GM19328 (cell line): ENCODE data around the gene MIPOL1.
"Not testable (repeated sequence)": the region's sequence is repeated elsewhere in the genome, so short reads cannot be mapped to it uniquely, and the experiment has no call there.

Source experiments
- ATAC-seq: cut with Tn5 transposase; IDR thresholded peaks from one replicate; pipeline ENCODE4 v1.9.1; 2021; ENCODE audit warnings: mild to moderate bottlenecking, moderate library complexity; ENCODE audit not compliant: unreplicated experiment

The MIPOL1 gene

DNA sequence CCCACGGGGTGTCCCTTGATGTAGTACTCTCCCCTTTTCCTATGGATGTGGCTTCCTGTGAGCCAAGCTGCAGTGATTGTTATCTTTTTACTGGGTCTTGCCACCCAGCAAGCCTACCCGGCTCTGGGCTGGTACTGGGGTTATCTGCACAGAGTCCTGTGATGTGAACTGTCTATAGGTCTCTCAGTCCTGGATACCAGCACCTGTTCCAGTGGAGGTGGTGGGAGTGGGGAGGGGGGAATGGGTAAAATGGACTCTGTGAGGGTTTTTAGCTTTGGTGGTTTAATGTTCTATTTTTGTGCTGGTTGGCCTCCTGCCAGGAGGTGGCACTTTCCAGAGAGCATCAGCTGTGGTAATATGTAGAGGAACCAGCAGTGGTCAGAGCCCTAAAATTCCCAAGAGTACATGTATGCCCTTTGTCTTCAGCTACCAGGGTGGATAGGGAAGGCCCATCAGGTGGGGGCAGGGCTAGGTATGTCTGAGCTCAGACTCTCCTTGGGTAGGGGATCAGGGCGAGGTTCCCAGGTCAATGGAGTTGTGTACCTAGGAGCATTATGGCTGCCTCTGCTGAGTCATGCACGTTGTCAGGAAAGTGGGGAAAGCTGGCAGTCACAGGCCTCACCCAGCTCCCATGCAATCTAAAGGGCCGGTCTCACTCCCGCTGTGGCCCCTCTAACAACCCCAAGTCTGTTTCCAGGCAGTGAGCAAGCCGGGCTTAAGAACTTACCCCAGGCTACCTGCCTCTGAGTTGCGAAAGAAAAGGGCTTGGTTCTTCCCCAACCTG, 199.6 kb downstream of the MIPOL1 start:
- not testable (repeated sequence) for ATAC-seq

DNA sequence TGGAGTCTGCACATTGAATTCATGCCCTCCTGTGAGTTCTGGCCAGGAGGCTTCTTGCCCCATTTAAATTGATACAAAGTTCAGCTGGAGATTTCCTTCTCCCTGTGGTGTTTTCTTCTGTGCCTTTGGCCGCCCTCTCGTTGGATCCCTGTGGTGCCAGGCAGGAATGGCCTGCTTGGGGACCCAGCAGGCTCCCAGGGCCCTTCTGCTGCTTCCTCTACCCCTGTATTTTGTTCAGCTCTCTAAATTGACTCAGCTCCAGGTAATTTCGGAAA, 200.1 kb downstream of the MIPOL1 start:
- no peak for ATAC-seq

DNA sequence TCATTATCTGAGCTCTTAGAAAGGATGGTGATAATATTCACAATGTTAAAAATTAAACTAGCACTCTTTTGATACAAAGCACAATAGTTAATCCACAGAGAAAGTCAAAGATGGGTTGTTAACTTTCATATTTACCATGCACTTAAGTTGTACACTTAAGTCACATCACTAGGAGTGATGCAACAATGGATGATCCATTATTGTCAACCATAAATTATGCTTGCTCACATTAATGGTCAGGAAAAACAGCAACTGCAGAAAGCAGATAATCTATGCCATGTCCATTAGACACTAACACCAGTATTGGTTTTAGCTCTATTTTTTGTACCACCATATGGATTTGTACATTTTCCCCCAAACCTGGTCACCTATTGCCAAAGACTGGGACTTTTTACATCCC, 201.8 kb downstream of the MIPOL1 start:
- ATAC-seq, result no peak

DNA sequence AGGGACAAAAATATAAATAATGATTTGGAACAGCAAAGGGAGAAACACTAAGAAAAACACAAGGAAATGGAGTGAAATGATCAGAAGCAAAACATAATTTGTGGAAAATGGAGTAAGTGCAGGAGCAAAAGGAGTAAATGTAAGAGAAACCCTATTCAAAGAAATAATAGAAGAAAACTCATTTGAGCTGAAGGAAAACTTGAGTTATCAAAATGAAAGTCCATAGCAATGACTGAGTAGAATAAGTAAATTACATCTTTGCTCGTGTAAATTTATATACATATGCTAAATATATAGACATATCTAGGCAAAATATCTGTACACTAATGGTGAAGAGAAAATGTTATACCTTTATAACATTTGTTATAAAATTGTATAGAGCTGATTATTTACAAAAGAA, 203.4 kb downstream of the MIPOL1 start:
- ATAC-seq, result no peak

DNA sequence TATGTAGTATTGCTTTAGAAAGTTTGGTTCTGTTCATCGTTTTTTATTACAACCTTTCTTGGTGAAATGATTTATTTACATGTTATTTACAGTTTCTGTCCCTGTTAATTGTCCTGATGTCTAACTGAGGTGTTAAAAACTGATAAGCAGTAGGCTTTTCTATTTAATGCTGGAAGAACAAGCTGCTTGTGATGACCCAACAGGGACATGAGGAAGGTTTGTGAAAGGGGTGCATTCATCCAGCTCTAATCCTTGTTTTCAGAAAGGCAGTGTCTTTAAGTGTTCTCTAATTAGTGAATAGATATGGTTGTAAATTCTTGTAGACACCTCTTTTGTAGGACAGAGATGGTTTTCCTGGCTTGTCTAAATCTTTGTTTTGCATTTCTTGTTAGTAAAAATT, 205.9 kb downstream of the MIPOL1 start:
- ATAC-seq, result no peak

DNA sequence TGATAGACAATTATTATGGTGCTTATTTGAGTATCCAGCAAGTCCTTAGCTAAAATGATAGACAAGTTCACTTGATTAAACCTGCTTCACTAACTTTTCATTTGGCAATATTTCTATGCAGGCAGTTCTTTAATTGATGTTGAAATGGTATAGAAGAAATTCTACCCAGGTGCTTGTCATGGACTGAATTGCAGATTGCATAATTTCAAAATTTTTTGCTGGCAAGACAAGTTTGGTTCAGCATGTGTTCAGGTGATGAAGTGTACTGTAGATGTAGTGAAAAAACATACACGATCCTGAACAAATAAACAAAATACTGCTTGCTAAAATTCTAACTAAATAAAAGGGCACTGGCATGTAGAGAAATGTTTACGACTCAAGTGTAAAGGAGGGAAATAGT, 208.4 kb downstream of the MIPOL1 start:
- ATAC-seq, result no peak

DNA sequence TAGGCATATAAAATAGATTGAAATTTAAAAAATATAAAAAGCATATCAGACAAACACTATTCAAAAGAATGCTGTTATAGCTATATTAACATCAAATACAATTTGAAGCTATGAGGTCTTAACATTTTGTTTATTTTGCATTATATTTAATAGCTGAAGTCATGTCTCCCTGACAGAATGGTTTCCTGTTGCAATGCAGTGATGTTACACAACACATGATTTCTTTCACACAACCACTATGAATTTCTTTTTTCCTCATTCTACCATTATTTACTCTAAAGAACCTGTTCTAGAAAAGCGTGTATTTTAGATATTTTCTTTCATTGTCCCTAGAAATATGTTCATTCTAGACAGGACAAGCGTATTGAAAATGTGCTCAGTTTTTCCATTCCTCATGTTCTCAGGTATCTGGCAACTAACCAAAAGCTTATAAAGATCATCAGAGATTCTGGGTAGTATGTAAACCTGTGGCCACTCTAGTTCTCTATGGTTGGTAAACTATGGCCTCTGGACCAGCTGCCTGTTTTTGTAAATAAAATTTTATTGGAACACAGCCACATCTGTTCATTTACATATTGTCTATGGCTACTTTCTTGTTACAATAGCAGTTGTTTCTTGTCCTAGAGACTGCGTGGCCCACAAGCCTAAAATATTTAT, 213.5 kb downstream of the MIPOL1 start:
- ATAC-seq, result no peak

DNA sequence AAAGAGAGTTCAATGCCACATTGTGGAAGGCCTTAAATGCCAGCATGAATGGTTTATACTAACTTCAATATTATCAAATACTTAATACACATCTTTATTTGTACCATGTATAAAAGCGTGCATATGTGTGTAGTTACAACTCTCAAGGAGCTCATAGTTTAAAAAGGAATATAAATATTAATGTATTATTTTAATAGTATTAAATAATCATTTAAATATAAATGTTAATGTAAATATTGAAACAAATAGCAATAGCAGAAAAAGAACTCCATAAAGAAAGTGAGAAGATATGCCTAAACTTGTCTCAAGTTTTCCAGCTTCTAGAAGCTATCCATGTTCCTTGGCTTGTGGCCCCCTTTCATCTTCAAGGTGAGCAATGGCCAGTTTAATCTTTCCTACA, 215.3 kb downstream of the MIPOL1 start:
- no peak for ATAC-seq

DNA sequence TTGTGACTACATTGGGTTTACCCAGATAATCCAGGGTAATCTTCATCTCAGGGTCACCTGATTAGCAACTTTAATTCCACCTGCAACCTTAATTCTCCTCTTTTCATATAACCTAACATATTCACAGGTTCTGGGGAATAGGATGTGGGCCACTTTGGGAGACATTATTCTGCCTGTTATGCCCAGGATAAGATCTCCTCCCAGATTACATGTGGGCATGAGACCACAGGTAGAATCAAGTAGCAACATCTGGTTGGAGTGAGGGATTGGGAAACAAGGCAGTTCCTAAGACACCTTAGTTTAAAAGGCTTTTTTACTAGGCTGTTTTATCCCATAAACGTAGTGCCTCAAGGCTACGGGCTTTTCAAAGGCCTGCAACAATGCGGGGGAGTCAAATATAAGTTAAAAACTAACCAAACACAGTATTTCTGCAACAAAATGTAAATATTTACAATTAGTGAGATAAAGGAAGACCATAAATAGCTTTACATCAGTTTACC, 215.8 kb downstream of the MIPOL1 start:
- ATAC-seq, result no peak

DNA sequence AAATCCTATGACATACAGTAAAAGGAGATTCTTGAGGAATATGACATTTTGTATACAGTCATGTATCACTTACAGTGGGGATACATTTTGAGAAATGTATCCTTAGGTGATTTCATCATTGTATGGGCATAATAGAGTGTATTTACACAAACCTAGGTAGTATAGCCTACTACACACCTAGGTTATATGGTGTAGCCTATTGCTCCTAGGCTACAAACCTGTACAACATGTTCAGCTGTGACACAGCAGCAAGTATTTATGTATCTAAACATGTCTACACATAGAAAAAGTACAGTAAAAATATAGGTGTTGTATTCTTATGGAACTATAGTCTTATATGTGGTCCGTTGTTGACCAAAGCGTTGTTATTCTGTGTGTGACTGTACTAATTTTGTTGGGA, 218.5 kb downstream of the MIPOL1 start:
- ATAC-seq, result no peak

DNA sequence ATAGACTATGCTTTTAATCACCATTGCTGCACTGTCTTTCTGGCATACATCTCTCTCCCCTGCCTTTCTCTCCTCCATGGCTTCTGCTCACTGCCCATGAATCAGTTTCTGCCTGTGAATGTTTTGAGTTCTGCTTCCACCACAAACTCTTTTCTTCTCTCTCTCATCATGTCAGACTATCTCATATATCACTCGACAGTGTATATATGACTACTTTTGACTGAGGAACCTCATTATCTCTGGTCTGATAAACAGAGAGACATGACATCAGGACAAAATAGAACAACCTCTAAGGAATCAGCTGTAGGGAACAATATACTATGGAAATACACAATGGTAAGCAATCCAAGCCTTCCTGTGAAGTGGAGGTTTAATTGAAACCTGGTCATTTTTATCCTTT, 219.4 kb downstream of the MIPOL1 start:
- no peak for ATAC-seq

DNA sequence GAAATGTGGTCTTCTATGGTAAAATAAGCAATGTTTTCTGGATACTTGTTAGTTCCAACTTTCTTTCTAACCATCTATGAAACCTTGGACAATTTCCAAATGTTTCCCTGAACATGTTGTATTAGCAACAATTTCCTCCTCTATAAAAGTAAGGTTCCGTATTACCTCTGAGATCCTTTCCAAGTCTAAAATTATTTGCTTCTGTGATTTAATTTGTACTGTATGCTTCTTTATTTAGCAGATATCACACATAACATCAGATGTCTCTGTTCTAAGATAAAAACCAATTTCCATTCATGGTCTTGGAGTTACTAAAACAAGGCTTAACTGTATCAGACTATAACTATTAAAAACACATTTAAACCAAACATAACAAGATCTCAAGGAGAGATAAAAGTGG, 220.1 kb downstream of the MIPOL1 start:
- ATAC-seq, result no peak

DNA sequence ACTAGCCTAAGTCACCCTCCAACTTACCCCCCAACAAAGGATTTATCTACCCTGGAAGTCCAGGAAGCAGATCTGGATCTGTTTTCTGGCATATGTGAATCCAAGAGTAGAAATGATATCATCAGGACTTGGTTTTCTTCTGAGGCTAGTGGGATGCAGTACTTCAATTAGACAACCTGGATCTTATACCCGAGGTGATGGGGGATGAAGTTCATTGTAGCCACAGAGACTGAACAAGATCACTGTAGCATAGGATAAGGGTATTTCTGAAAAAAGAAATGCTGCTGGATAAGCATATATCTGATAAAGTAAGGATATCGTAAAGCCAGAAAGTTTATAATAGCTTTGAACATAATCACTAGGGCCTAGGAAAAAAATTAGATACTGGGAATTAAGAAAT, 222.9 kb downstream of the MIPOL1 start:
- ATAC-seq, result no peak

DNA sequence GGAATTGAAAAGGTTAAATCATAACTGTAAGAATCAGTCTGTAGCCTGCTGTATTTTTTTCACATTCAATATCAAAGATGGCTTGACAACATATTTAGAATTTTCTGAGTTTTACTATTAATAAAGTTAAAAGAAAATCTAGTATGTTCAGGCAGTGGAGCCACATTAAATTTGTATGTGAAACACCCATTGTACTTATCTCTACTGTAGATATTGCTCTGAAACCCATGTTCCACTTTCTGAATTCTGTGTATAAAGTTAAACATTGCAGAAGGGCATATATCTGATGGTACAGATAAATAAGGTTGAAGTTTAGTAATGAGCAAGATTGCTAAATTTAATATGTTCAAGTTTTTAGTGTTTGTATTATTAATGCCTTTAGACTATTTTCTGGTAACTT, 224.6 kb downstream of the MIPOL1 start:
- no peak for ATAC-seq

DNA sequence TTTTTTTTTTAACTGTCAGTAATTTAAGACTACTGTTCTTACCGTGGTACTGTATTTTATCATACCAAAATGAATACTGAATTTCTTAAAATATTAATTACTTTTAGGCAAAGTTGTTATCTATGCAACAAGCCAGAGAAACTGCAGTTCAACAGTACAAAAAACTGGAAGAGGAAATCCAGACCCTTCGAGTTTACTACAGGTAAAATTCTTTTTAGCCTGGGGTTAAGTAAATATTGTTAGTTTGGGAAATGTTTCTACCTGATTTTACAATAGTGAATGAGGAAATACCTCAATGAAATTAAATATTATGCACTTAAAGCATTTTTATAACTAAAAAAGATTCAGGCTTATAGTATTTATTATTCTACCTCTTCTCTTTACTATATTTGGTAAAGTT, 225.0 kb downstream of the MIPOL1 start:
- ATAC-seq, result no peak

DNA sequence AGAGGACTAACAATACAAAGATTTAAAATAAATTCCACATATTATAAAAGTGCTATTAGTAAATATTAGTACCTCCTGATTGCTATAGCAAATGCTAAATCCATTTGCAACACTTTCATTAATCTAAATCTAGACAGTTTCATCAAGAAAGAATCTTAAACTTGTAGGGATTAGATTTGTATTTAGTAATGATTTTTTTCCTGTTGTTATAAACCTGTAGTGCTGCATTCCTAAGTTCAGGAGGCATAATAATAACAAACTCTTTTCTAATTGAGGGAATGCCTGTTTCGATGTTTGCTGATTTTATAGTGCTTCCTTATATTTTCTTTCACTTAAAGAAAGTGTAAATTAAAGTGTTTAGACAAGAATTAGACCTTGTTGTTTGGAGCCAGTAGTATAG, 231.2 kb downstream of the MIPOL1 start:
- no peak for ATAC-seq

DNA sequence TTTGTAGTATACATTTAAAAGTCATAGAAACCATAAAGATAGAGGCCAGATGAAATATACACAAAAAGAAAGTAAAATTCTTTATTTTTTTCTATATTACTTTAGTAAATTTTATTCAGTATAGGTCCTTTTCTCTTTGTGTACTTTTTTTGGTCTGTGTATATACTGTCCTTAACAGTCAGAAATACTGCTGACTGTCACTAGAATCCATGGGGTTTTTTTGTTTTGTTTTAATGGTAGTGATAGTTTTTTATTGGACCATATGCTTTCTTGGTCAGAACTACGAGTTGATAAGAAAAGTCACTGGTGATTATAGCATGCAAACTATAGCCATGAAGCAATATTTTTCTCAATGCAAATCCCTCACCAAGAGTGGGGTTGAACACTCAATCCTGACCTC, 231.9 kb downstream of the MIPOL1 start:
- ATAC-seq, result no peak

DNA sequence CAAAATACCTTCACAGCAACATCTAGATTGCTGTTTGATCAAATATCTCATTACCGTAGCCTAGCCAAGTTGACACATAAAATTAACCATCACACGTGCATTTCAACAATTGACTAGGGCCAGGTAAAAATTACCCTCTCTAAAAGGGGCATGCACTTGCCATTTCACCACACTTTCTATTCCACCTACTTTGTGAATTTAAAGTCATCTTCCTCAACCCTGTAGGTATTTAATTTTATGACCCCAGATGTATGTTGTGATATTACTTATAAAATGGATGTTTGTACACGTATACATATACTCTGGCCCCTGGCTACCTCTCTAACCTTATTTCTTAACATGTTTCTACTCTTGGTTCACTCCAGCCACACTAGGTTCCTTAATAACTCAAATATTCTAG, 237.1 kb downstream of the MIPOL1 start:
- no peak for ATAC-seq

DNA sequence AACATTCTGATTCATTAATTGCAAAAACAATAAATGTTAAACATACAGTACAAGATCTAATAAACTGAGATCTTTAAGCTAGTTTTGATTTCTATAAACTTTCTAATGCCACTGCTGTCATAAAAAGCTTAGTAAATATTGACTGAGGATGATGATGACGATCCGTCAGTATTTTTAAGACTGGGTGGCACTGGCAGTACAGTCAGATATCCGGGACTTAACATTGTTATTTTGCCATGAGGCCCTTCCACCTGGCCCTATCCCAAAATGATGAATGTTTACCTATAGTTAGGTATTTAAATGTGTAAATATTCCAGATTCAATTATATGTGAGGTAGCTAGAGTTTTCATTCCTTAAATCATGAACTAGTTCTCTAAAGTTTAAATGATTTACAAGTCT, 238.8 kb downstream of the MIPOL1 start:
- ATAC-seq, result no peak

DNA sequence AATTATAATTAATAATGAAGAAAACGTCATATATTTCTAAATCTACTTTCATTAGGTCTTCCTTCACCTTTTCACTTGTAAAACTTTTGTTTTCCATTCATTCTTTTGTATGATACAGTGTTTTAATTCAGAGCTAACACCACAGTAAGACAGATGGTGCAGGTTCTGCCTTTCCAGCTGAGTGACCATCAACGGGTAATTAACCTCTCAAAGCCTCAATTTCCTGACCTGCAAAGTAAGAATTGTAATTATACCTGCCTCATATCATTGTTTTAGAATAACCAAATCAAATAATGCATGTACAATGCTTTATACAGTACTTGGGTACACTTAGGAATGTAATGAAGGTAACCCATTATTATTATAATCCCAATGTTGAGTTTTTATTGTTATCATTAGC, 239.8 kb downstream of the MIPOL1 start:
- no peak for ATAC-seq

DNA sequence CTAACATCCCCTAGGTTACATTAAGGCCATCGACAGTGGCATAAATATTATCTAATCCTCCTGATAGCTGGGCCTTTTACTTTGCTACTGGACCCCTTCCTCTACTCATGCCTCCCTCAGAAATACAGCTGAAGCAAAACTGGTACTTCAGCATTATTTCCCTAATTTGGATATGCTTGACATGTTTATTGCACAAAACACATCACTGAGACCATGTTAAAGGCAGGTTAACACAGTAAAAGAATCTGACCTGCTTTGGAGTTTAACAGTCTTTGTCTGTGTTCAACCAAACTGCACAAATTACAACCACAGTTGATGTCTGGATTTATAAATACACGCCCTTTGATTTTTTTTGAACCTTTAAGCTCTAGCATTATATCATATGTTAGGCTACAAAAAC, 240.7 kb downstream of the MIPOL1 start:
- ATAC-seq, result no peak

DNA sequence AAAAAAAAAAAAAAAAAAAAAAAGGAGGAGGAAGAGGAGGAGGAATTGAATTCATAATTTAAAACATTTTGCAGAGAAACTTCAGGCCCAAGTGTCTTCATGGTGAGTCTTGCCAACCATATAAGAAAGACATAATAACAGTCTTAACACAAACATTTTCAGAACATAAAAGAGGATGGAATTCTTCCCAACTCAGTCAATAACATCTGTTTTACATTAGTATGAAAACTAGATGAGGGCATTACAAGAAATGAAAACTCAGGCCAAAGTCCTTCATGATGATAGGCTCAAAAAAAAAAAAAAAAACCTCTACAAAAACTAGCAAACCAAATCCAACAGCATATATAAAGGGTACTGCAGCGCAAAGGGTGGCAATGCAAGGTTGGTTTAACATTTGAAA, 245.7 kb downstream of the MIPOL1 start:
- no peak for ATAC-seq

DNA sequence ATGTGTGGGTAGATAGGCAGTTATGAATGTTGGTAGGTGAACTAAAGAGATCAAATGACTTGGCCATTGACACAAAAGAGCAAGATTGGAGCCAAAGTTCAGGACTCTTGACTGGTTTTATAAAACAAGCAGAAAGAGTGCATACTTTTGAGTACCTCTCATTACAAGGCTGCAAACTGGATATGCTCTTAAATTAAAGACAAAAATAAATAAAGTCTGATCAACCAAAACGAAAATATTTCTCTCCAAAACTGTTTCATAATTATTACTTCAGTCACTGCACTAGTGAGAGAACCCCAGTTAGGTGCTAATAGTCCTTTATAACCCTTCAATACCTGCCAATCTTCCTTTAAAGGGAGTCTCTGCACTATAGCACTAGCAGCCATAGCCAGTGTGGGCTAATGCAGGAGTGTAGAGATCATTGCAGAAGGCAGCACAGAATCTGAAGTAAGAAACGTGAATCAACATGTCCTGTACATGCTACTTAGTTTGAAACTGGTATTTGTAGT, 250.2 kb downstream of the MIPOL1 start:
- ATAC-seq, result no peak
